ENCODE results near the gene SHISA9. TPM values are rescaled to one million over a fixed set of nuclear protein-coding genes. Genes with fewer than 3 reads are reported as not detected.

SHISA9 gene
- total RNA-seq, 1 experiment from 2014 or later, result not detected

DNA sequence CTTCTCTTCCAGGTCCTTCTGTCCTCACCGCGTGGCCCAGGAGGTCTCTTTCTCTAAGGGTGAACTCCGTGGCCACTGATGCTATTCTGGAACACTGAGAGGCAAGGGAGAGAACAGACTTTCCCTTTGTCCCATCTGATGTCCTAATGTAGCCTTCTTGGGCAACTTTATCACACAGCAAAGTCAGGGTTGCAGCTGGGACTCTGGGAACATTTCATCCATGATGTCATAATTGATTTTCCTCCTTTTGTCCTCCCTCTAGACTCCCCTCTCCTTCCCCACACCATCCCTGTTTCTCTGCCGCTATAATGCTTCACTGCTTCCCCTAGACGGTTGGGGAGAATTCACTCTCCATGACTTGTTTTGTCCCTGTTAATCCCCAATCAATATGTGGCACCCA is 201.0 kb downstream of the SHISA9 start (continued):
- no peak for TF ChIP-seq SP1 (IDR thresholded peaks at IDR 0.05; ENCODE audit: low read depth)

DNA sequence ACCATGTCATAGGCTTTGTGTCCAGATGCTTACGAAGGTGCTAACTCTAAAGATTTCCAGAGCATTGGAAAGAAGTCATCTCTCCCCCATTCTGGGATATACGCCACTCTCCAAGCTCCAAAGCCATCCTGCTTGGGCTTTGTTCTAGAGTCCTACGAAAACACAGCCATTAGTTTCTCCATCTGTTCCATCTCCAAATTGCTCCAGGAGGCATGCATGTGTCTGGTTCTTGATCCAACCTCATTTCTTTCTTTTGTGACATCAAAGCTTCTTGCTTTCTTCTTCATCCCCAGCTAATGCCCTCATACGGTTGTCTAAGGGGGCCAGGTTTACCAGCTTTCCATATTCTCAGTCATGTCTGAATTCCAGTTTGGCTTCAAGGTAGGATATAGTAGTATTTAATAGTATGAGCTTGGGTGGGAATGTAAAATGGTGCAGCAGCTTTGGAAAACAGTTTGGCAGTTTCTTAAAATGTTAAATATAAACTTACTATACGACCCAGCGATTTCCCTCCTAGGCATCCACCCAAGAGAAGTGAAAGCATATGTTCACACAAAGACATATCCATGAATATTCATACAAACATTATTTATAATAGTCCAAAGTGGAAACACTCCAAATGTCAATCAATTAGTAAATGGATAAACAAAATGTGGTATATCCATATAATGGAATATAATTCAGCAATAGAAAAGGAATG is 202.6 kb downstream of the SHISA9 start:
- ATAC-seq (no peak), DNase-seq (ENCODE audit: low read depth, low spot score) (no peak)
- H3K9me2 ChIP-seq (ENCODE audit: insufficient read depth), result no peaks in the 10 kb centered on the region
- TF ChIP-seq JUND (IDR thresholded peaks at IDR 0.05) (no peak), EGR1 (IDR thresholded peaks at IDR 0.05; ENCODE audit: low read depth) (no peak), RAD21 (IDR thresholded peaks at IDR 0.05; ENCODE audit: low read depth) (no peak), SP1 (IDR thresholded peaks at IDR 0.05; ENCODE audit: low read depth) (no peak), ZBTB33 (IDR thresholded peaks at IDR 0.05; ENCODE audit: extremely low read depth, insufficient replicate concordance, low read length) (no peak), POLR2AphosphoS5 (IDR thresholded peaks at IDR 0.05; ENCODE audit: low read depth, low read length) (no peak), MAX (IDR thresholded peaks at IDR 0.05) (no peak), EZH2phosphoT487 (IDR thresholded peaks at IDR 0.05; ENCODE audit: borderline replicate concordance) (no peak), FOSL1 (IDR thresholded peaks at IDR 0.05; ENCODE audit: low read depth) (no peak), YY1 (IDR thresholded peaks at IDR 0.05; ENCODE audit: extremely low read depth, insufficient replicate concordance, low read depth, low read length) (no peak), SRF (IDR thresholded peaks at IDR 0.05; ENCODE audit: low read depth) (no peak), ELF1 (IDR thresholded peaks at IDR 0.05; ENCODE audit: borderline replicate concordance, low read depth) (no peak), TCF7L2 (IDR thresholded peaks at IDR 0.05; ENCODE audit: borderline replicate concordance, extremely low read depth, insufficient read depth, insufficient read length) (no peak), CEBPB (IDR thresholded peaks at IDR 0.05; ENCODE audit: low read depth) (no peak), CBX3 (IDR thresholded peaks at IDR 0.05; ENCODE audit: low read depth) (no peak)
- TF ChIP-seq, protein P1, sequence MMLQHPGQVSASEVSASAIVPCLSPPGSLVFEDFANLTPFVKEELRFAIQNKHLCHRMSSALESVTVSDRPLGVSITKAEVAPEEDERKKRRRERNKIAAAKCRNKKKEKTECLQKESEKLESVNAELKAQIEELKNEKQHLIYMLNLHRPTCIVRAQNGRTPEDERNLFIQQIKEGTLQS (IDR thresholded peaks at IDR 0.05), result no peak
- BruUV-seq (replicated peaks), result no TSS peak
- intact Hi-C loops (cut with micrococcal nuclease), result no loop called here
- ChIA-PET RAD21 (ENCODE audit: low non-redundant PET in 1 of 2, low total read pairs in 2 of 2, uncharacterized antibody in 2 of 2, unreplicated experiment in 2 of 2) (no interaction called here), CTCF (no interaction called here), POLR2A (no interaction called here)
- no peak overlapping the region for H3K9ac ChIP-seq (ENCODE audit: low read length)
- H3K27ac ChIP-seq (ENCODE audit: low read depth, low read length), result no peak overlapping the region
- H3K4me2 ChIP-seq (ENCODE audit: low read length), result no peak overlapping the region
- no peak overlapping the region for H3K4me3 ChIP-seq (replicated peaks in 1 of 2; ENCODE audit: low read depth in 1 of 2, low read length in 2 of 2)
- H3K4me1 ChIP-seq (ENCODE audit: control insufficient read depth in 1 of 2, insufficient read depth in 2 of 2, low read length in 2 of 2), result no peaks in the 10 kb centered on the region
- H3K79me2 ChIP-seq (ENCODE audit: insufficient read depth, low read length), result no peaks in the 10 kb centered on the region
- no peaks in the 10 kb centered on the region for H3K27me3 ChIP-seq (ENCODE audit: insufficient read depth, low read length)
- no peaks in the 10 kb centered on the region for H4K20me1 ChIP-seq (ENCODE audit: insufficient read depth)
- no peaks in the 10 kb centered on the region for H3K9me3 ChIP-seq (ENCODE audit: control insufficient read depth in 1 of 2, insufficient read depth in 1 of 2, low read depth in 1 of 2, low read length in 2 of 2)
- H2AFZ ChIP-seq (ENCODE audit: low read depth, low read length, poor library complexity, severe bottlenecking), result no peak overlapping the region
- no peaks in the 10 kb centered on the region for H3K36me3 ChIP-seq (ENCODE audit: control insufficient read depth in 1 of 2, insufficient read depth in 2 of 2, low read length in 2 of 2)
